K562 (cell line): ENCODE results near the gene OTOGL.

ENCODE experiments used
- CCAR2 ChIP-seq: fragments of 200-400 bp; formaldehyde crosslinking; IDR thresholded peaks from 2 replicates; pipeline ENCODE4 v1.6.1; 2017; ENCODE audit warnings: mild to moderate bottlenecking, low read depth, low read length
- CTCF ChIP-seq, 3 experiments: IDR thresholded peaks in 2 of 3; conservative IDR thresholded peaks in 1 of 3; 2 replicates each; pipeline ENCODE4 v1.5.1; 2011 to 2012; ENCODE audit warnings: low read length in 3 of 3, mild to moderate bottlenecking in 3 of 3, control low read depth in 2 of 3, improper control_type of control experiment in 1 of 3, inconsistent platforms in 1 of 3, low read depth in 1 of 3, mixed read lengths in 1 of 3, moderate library complexity in 1 of 3; ENCODE audit not compliant: insufficient read depth in 2 of 3
- EP300 ChIP-seq: IDR thresholded peaks from 2 replicates; pipeline ENCODE4 v1.6.1; 2012; ENCODE audit warnings: low read length, improper control_type of control experiment
- FIP1L1 ChIP-seq: fragments of 200-400 bp; formaldehyde crosslinking; IDR thresholded peaks from 2 replicates; pipeline ENCODE4 v1.6.1; 2018; ENCODE audit warnings: mild to moderate bottlenecking, low read depth, low read length; ENCODE audit not compliant: poor library complexity, severe bottlenecking
- FUS ChIP-seq: fragments of 200-400 bp; formaldehyde crosslinking; optimal IDR thresholded peaks from 2 replicates; pipeline ENCODE3; 2017; ENCODE audit warnings: low read depth, low read length
- IRF2 ChIP-seq: sonication (generic); formaldehyde crosslinking; IDR thresholded peaks from 2 replicates; pipeline ENCODE4 v1.8.1; 2022; ENCODE audit warnings: mild to moderate bottlenecking, missing genetic modification reagents
- PBX2 ChIP-seq, 2 experiments: IDR thresholded peaks in 1 of 2; conservative IDR thresholded peaks in 1 of 2; 2 replicates each; pipeline ENCODE4 v1.6.1; 2016; ENCODE audit warnings: low read depth in 2 of 2, mild to moderate bottlenecking in 1 of 2, missing compliant biosample characterization in 1 of 2, missing genetic modification characterization in 1 of 2, moderate library complexity in 1 of 2
- POLR2A ChIP-seq: fragments of 450-650 bp; conservative IDR thresholded peaks from 2 replicates; pipeline ENCODE4 v1.6.1; 2016
- SIN3A ChIP-seq, 2 experiments: fragments of 150-350 bp in 1 of 2; IDR thresholded peaks; 2 replicates each; pipeline ENCODE4 v1.6.1; 2011 to 2016; ENCODE audit warnings: borderline replicate concordance in 2 of 2, low read depth in 2 of 2, low read length in 2 of 2, mild to moderate bottlenecking in 2 of 2, moderate library complexity in 2 of 2; ENCODE audit not compliant: control insufficient read depth in 1 of 2
- TAF1 ChIP-seq: IDR thresholded peaks from 2 replicates; pipeline ENCODE4 v1.6.1; 2011; ENCODE audit warnings: mild to moderate bottlenecking, low read length, moderate library complexity; ENCODE audit not compliant: insufficient read depth, control insufficient read depth, severe bottlenecking; ENCODE audit errors: extremely low read depth

- TF ChIP-seq EP300, result no peak
- TF ChIP-seq SIN3A (IDR thresholded peaks at IDR 0.05; ENCODE audit: borderline replicate concordance in 2 of 2, control insufficient read depth in 1 of 2, low read depth in 2 of 2, low read length in 2 of 2), result no peak
- TF ChIP-seq CTCF (IDR thresholded peaks at IDR 0.05 in 2 of 3, conservative IDR thresholded peaks at IDR 0.05 in 1 of 3; ENCODE audit: insufficient read depth in 2 of 3, low read depth in 1 of 3, low read length in 3 of 3), result no peak
- TF ChIP-seq FUS, result no peak
- TF ChIP-seq CCAR2, result no peak
- no peak for TF ChIP-seq PBX2 (CRISPR knock-in tag; IDR thresholded peaks at IDR 0.05; ENCODE audit: low read depth)
- TF ChIP-seq PBX2 (tag; conservative IDR thresholded peaks at IDR 0.05; ENCODE audit: low read depth), result no peak
- no peak for TF ChIP-seq IRF2 (CRISPR knock-in tag)
- no peak for TF ChIP-seq POLR2A
- no peak for TF ChIP-seq TAF1
- no peak for TF ChIP-seq FIP1L1
Measured at GRCh38 chr12:80213871-80214270, 114.5 kb downstream of the OTOGL start.
